Ascending aorta (tissue), 2 donors: Measurements from ENCODE around the gene ACCSL. TPM values are rescaled to one million over a fixed set of nuclear protein-coding genes. Genes with fewer than 3 reads are reported as not detected.

Experiments
- DNase-seq, 2 donors: peaks; one replicate each; pipeline ENCODE4 v3.0.0-alpha.2; 2019; ENCODE audit warnings: low spot score in 2 of 2
- H3K27ac ChIP-seq, 2 donors: fragments of 200-600 bp; sonication (generic); one replicate each; pipeline ENCODE4 v1.5.1; 2016 to 2017; ENCODE audit warnings: mild to moderate bottlenecking in 1 of 2
- H3K27me3 ChIP-seq: fragments of 200-600 bp; sonication (generic); one replicate; pipeline ENCODE4 v1.5.1; 2017
- H3K36me3 ChIP-seq, 2 donors: fragments of 200-600 bp; sonication (generic); one replicate each; pipeline ENCODE4 v1.5.1; 2016
- H3K4me1 ChIP-seq, 2 donors: fragments of 200-600 bp; sonication (generic); one replicate each; pipeline ENCODE4 v1.5.1; 2016 to 2017; ENCODE audit warnings: mild to moderate bottlenecking in 1 of 2
- H3K4me3 ChIP-seq, 2 donors: fragments of 200-600 bp; sonication (generic); one replicate each; pipeline ENCODE4 v1.5.1; 2016 to 2017; ENCODE audit warnings: mild to moderate bottlenecking in 1 of 2
- H3K9me3 ChIP-seq, 2 donors: fragments of 200-600 bp; sonication (generic); one replicate each; pipeline ENCODE4 v1.5.1; 2016
- intact Hi-C: fragments of 100-400 bp; cut with DNase I; formaldehyde crosslinking; loops from one replicate; pipeline ENCODE4 v1.15.1; 2023
- total RNA-seq: library from RNA; depleted of rRNA; stranded (reverse); fragments of >200 nt; gene quantifications from one replicate; pipeline ENCODE4 v1.1.0, GENCODE V29; 2016
- TF ChIP-seq, protein P1 (sequence below), 3 experiments: fragments of 200-600 bp in 2 of 3; fragments of 450-650 bp in 1 of 3; sonication (generic) in 2 of 3; IDR thresholded peaks; one replicate each; pipeline ENCODE4 v1.5.1; 2016 to 2019; ENCODE audit warnings: antibody characterized with exemption in 3 of 3, mild to moderate bottlenecking in 1 of 3, moderate library complexity in 1 of 3

The ACCSL gene
- total RNA-seq, 1 donor from 2014 or later, result not detected

DNA sequence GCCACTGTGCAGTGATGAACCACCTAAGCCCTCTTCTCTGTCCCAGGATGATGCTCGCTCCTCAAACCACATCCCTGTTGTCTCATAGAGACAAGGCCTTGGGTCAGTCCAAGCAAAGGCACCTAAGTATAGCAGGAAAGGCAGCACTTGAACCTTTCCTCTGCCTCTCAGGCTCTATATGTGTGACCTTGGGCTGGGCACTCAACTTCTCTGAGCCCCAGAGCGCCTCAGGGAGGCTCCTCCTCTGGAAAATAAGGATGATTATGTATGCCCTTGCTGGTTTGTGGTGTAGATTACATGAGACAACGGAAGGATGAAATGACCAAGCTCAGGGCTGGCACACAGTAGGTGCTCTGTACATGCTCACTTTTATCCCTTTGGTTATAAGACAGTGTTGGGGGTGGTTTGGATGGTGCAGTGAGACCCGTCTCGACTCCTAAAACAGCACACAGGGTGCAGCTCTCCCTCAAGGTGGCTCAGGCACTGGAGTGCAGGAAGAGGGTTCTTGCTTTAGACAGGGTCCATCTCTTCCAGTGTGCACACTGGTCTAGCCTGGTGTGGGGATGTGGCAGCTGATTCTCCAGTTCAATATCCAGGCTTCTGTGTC lies 40.2 kb upstream of the ACCSL start:
- H3K27me3 ChIP-seq, result no peaks in the 10 kb centered on the region
- H3K9me3 ChIP-seq, result no peaks in the 10 kb centered on the region
- H3K4me3 ChIP-seq, result no peak overlapping the region
- no peaks in the 10 kb centered on the region for H3K36me3 ChIP-seq
- H3K27ac ChIP-seq, result peak overlapping the region; percentile 83 to 93
- TF ChIP-seq, protein P1, sequence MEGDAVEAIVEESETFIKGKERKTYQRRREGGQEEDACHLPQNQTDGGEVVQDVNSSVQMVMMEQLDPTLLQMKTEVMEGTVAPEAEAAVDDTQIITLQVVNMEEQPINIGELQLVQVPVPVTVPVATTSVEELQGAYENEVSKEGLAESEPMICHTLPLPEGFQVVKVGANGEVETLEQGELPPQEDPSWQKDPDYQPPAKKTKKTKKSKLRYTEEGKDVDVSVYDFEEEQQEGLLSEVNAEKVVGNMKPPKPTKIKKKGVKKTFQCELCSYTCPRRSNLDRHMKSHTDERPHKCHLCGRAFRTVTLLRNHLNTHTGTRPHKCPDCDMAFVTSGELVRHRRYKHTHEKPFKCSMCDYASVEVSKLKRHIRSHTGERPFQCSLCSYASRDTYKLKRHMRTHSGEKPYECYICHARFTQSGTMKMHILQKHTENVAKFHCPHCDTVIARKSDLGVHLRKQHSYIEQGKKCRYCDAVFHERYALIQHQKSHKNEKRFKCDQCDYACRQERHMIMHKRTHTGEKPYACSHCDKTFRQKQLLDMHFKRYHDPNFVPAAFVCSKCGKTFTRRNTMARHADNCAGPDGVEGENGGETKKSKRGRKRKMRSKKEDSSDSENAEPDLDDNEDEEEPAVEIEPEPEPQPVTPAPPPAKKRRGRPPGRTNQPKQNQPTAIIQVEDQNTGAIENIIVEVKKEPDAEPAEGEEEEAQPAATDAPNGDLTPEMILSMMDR (IDR thresholded peaks at IDR 0.05), result no peak
- DNase-seq, result peak in 1 of 2 donors; percentile 53
- H3K4me1 ChIP-seq, result peaks cover 8 to 53% of the 10 kb centered on the region in 2 donors
- intact Hi-C loops, result no loop called here

DNA sequence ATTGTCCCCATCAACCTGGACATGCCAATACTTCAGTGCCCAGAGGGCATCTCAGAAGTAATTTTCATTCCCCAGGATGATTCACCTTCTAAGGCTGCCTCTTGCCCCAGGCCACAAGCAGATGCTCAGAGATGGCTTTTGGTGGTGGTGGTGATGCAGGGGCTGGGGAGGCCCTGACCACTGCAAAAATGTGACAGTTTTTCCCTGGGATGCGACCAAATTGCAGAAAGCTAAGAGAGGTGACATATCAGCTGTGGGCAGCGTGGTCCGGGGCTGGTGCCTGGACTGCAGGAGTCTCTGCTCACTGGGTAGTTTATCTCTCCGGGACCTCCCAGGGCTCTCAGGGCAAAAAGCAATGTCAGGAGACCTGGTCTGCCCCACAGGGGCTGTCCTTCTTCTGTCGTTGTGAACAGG lies 39.7 kb upstream of the ACCSL start:
- peak in 1 of 2 donors; percentile 53 for DNase-seq

DNA sequence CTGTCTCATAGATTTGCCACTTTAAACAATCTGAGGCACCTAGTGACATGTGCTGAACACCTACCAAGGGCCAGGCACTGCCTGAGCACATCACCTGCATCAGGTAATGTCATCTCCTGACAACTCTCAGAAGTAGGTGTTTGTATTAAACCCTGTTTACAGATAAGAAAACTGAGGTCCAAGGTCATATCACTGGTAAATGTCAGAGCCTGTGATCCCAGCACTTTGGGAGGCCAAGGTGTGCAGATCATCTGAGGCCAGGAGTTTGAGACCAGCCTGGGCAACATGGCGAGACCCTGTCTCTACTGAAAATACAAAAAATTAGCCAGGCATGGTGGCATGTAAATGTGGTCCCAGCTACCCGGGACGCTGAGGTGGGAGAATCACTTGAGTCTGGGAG lies 39.1 kb upstream of the ACCSL start:
- Histone ChIP-seq H3K9me3 (no peaks in the 10 kb centered on the region), H3K27me3 (no peaks in the 10 kb centered on the region), H3K27ac (peak overlapping the region; percentile 83 to 93), H3K4me3 (no peak overlapping the region), H3K4me1 (peaks cover 8 to 51% of the 10 kb centered on the region in 2 donors), H3K36me3 (no peaks in the 10 kb centered on the region)
- peak in 1 of 2 donors; percentile 25 for DNase-seq
- TF ChIP-seq, protein P1 (IDR thresholded peaks at IDR 0.05), result no peak
- intact Hi-C loops, result no loop called here

More for the DNA sequence above, 39.7 kb upstream of the ACCSL start:
- Histone ChIP-seq H3K27me3 (no peaks in the 10 kb centered on the region), H3K4me3 (no peak overlapping the region), H3K4me1 (peaks cover 8 to 51% of the 10 kb centered on the region in 2 donors), H3K9me3 (no peaks in the 10 kb centered on the region), H3K36me3 (no peaks in the 10 kb centered on the region), H3K27ac (peak overlapping the region; percentile 83 to 93)
- TF ChIP-seq, protein P1 (IDR thresholded peaks at IDR 0.05), result no peak
- intact Hi-C loops, result no loop called here

DNA sequence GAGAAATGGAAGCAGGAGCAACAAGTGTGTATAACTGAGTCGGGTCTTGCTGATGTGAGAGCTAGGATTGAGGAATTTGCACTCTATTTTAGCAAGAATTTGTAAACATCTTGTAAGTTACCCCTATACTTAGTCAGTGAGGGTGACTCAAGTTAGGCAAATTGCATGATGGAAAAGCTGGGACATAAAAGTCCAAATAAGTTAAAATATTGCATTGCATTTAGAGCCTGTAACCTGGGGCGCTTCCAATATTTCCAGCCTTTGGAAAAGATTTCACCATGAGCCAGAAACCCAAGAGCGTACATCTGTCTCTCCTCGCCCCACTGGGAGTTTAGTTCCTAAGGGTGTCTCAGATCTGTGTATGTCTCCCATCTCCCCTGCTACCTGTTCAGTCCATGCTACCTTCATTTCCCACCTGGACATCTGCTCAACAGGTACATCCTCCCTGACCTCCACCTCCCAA lies 37.0 kb upstream of the ACCSL start:
- TF ChIP-seq, protein P1 (IDR thresholded peaks at IDR 0.05), result no peak
- Histone ChIP-seq H3K27me3 (no peaks in the 10 kb centered on the region), H3K9me3 (no peaks in the 10 kb centered on the region), H3K4me3 (no peak overlapping the region), H3K27ac (peak overlapping the region; percentile 83 to 93), H3K4me1 (peaks cover 8 to 71% of the 10 kb centered on the region in 2 donors), H3K36me3 (no peaks in the 10 kb centered on the region)
- intact Hi-C loops, result no loop called here
- DNase-seq, result peak in 1 of 2 donors; percentile 73

DNA sequence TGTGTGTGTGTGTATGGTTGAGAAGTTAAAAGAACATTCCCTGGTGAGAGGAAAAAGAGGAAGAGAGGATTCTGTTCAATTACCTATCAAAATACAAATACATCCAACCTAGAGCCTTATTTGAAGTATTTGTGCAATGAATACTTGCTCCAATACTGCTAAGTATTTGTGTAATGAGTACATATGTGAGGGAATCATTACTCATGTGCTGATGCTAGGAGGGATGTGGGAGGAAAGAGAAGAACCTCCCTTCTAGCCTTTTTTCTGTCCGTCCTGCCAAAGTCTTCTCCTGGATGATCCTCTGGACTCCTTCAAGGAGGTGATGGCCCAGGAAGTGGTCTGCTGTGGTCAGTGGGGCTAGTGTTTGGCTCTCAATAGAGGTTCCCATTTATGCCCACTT lies 36.0 kb upstream of the ACCSL start:
- intact Hi-C loops, result no loop called here
- H3K4me1 ChIP-seq, result peaks cover 8 to 70% of the 10 kb centered on the region in 2 donors
- H3K4me3 ChIP-seq, result no peak overlapping the region
- no peaks in the 10 kb centered on the region for H3K36me3 ChIP-seq
- peak overlapping the region; percentile 83 to 93 for H3K27ac ChIP-seq
- TF ChIP-seq, protein P1 (IDR thresholded peaks at IDR 0.05), result no peak
- no peaks in the 10 kb centered on the region for H3K27me3 ChIP-seq
- DNase-seq, result peak in 1 of 2 donors; percentile 53
- H3K9me3 ChIP-seq, result no peaks in the 10 kb centered on the region
